GM12874 (cell line): Measurements from ENCODE around the gene RIOK1.
A peak's percentile ranks its signal among the peaks of the same experiment; 100 is the strongest.

ENCODE experiments used
- CTCF ChIP-seq: IDR thresholded peaks from 2 replicates; pipeline ENCODE4 v1.5.1; 2011; ENCODE audit warnings: low read depth, mild to moderate bottlenecking, control low read depth, low read length, moderate library complexity; ENCODE audit not compliant: insufficient read depth

The RIOK1 gene

GRCh38 chr6:7424967-7425807 is 35.6 kb downstream of the RIOK1 start:
- TF ChIP-seq CTCF: peak; percentile 22; the same call in 1 of the 2 replicates

- no peak for TF ChIP-seq CTCF
These were observed 36.2 kb downstream of the RIOK1 start for GRCh38 chr6:7425808-7426190.

- no peak for TF ChIP-seq CTCF
These were observed 37.0 kb downstream of the RIOK1 start for GRCh38 chr6:7426447-7427169.

- no peak for TF ChIP-seq CTCF
These were observed 41.7 kb downstream of the RIOK1 start for GRCh38 chr6:7431313-7431673.

GRCh38 chr6:7431674-7432390 is 42.2 kb downstream of the RIOK1 start:
- no peak for TF ChIP-seq CTCF

- no peak for TF ChIP-seq CTCF
These were observed 42.9 kb downstream of the RIOK1 start for GRCh38 chr6:7432391-7433120.
